ENCODE data around the gene FICD.
"Not testable (repeated sequence)": the region's sequence is repeated elsewhere in the genome, so short reads cannot be mapped to it uniquely, and the experiment has no call there.

The FICD gene

DNA sequence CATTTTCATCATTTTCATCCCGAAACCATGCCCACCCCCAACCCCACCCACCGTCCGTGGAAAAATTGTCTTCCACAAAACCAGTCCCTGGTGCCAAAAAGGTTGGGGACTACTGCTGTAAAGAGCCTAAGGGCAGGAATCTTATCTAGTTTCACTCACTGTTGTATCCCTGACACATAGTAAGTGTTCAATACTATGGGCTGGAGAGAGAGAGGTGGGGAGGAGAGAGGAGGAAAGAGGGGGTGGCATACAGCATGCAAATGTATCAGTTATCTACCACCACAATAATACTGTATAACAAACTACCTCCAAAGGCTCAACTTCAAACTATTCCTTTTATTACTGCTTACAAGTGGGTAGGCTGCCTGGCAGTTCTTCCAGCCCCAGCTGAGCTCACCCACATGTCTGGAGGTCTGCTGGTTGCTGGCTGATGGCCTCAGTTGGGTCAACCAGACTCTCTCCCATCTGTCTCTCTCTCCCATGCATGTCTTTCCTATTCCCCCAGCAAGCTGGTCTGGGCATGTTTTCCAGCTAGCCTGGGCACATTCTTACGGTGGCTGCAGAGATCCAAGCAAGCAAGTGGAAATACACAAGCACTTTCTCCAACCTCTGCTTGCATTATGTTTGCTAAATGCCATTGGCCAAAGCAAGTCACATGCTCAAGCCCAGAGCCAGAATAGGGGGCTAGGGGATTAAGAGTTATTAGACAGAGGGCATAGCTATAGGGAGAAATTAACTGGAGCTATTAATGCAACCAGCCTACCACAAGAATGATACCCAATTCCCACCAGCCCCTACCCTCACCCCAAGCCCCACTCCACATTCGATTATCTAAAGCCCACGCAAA lies 31.6 kb upstream of the FICD start:
- no peak overlapping the region for H3K4me3 ChIP-seq (ENCODE audit: low read depth, low read length)
- DNase-seq: no peak
- TF ChIP-seq CTCF (IDR thresholded peaks at IDR 0.05; ENCODE audit: low read depth, low read length): no peak
- H3K36me3 ChIP-seq: no peaks in the 10 kb centered on the region
- peaks cover 19% of the 10 kb centered on the region for H3K27me3 ChIP-seq (ENCODE audit: insufficient read depth, low read depth, severe bottlenecking)
- H3K27ac ChIP-seq: no peak overlapping the region
- H3K9me3 ChIP-seq (ENCODE audit: severe bottlenecking): no peaks in the 10 kb centered on the region

- H3K36me3 ChIP-seq: no peaks in the 10 kb centered on the region
- TF ChIP-seq CTCF (IDR thresholded peaks at IDR 0.05; ENCODE audit: low read depth, low read length): no peak
- no peaks in the 10 kb centered on the region for H3K9me3 ChIP-seq (ENCODE audit: severe bottlenecking)
- peaks cover 13% of the 10 kb centered on the region for H3K27me3 ChIP-seq (ENCODE audit: insufficient read depth, low read depth, severe bottlenecking)
- no peak for DNase-seq
- H3K4me3 ChIP-seq (ENCODE audit: low read depth, low read length): no peak overlapping the region
- H3K27ac ChIP-seq: no peak overlapping the region
These were observed 30.6 kb upstream of the FICD start for GRCh38 chr12:108484431-108484830.

- Histone ChIP-seq H3K4me3 (ENCODE audit: low read depth, low read length) (no peak overlapping the region), H3K27ac (no peak overlapping the region), H3K9me3 (ENCODE audit: severe bottlenecking) (no peaks in the 10 kb centered on the region), H3K36me3 (no peaks in the 10 kb centered on the region), H3K27me3 (ENCODE audit: insufficient read depth, low read depth, severe bottlenecking) (peaks cover 13% of the 10 kb centered on the region)
- no peak for TF ChIP-seq CTCF (IDR thresholded peaks at IDR 0.05; ENCODE audit: low read depth, low read length)
- DNase-seq: no peak
These were observed 30.2 kb upstream of the FICD start for GRCh38 chr12:108484845-108485244.

DNA sequence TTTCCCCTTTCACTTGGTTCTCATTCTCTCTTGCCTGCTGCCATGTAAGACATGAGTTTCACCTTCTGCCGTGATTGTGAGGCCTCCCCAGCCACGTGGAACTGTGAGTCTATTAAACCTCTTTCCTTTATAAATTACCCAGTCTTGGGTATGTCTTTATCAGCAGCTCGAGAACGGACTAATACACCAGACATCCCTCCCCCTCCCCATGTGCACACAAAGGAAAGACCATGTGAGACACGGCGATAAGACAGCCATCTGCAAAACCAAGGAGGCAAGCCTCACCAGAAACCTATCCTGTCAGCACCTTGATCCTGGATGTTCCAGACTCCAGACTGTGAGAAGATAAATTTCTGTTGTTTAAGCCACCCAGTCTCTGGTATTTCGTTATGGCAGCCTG lies 29.7 kb upstream of the FICD start:
- not testable (repeated sequence) for H3K9me3 ChIP-seq (ENCODE audit: severe bottlenecking); DNase-seq; H3K4me3 ChIP-seq (ENCODE audit: low read depth, low read length); H3K36me3 ChIP-seq; H3K27me3 ChIP-seq (ENCODE audit: insufficient read depth, low read depth, severe bottlenecking); H3K27ac ChIP-seq

DNA sequence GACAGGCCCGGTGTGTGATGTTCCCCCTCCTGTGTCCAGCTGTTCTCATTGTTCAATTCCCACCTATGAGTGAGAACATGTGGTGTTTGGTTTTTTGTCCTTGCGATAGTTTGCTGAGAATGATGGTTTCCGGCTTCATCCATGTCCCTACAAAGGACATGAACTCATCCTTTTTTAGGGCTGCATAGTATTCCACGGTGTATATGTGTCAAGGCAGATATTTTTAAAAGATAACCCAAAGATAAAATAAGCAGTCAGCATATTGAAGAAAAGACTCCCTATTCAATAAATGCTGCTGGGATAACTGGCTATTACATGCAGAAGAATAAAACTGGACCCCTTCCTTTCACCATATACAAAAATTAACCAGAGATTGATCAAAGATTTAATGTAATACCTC lies 28.0 kb upstream of the FICD start:
- H3K27ac ChIP-seq; DNase-seq; H3K27me3 ChIP-seq (ENCODE audit: insufficient read depth, low read depth, severe bottlenecking); H3K36me3 ChIP-seq; H3K9me3 ChIP-seq (ENCODE audit: severe bottlenecking); H3K4me3 ChIP-seq (ENCODE audit: low read depth, low read length): not testable (repeated sequence)

GRCh38 chr12:108491256-108491655 lies 23.8 kb upstream of the FICD start:
- no peak for TF ChIP-seq CTCF (IDR thresholded peaks at IDR 0.05; ENCODE audit: low read depth, low read length)
- H3K9me3 ChIP-seq (ENCODE audit: severe bottlenecking): no peaks in the 10 kb centered on the region

GRCh38 chr12:108495054-108495453 lies 20.0 kb upstream of the FICD start:
- Histone ChIP-seq H3K27me3 (ENCODE audit: insufficient read depth, low read depth, severe bottlenecking) (peaks cover 27% of the 10 kb centered on the region), H3K9me3 (ENCODE audit: severe bottlenecking) (no peaks in the 10 kb centered on the region), H3K36me3 (no peaks in the 10 kb centered on the region), H3K4me3 (ENCODE audit: low read depth, low read length) (no peak overlapping the region), H3K27ac (no peak overlapping the region)
- peak; percentile 52 for DNase-seq
- peak; percentile 53 for TF ChIP-seq CTCF (IDR thresholded peaks at IDR 0.05; ENCODE audit: low read depth, low read length)

More at GRCh38 chr12:108491256-108491655, 23.8 kb upstream of the FICD start:
- Histone ChIP-seq H3K27me3 (ENCODE audit: insufficient read depth, low read depth, severe bottlenecking) (peaks cover 19% of the 10 kb centered on the region), H3K4me3 (ENCODE audit: low read depth, low read length) (no peak overlapping the region), H3K27ac (no peak overlapping the region), H3K36me3 (no peaks in the 10 kb centered on the region)
- DNase-seq: no peak

Data from WERI-Rb-1 (cell line).